HG02610 (cell line): ENCODE data around the gene DECR2.

ENCODE experiments used
- ATAC-seq: cut with Tn5 transposase; IDR thresholded peaks from one replicate; pipeline ENCODE4 v1.9.1; 2021; ENCODE audit warnings: mild to moderate bottlenecking, moderate library complexity; ENCODE audit not compliant: unreplicated experiment

Gene DECR2

GRCh38 chr16:440627-441026, 38.9 kb downstream of the DECR2 start:
- ATAC-seq: no peak

DNA sequence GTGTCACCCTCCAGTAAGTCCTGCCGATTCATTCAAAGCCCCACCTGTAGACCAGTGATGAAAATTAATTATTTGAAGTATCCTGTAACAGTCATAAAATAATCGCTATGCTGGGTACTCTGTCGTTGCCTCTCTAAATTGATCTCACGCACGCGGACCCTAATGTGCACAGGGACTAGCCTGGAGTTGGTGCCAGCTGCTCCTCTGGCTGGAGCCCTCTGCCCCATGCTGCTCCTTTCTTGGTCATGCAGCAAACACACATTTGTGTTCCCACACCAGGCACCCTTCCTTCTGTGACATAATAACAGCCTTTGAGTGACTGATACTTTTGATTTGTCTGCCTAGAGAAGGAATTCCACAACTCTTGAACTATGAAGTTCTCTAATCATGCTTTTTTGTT, 39.8 kb downstream of the DECR2 start:
- ATAC-seq: no peak

DNA sequence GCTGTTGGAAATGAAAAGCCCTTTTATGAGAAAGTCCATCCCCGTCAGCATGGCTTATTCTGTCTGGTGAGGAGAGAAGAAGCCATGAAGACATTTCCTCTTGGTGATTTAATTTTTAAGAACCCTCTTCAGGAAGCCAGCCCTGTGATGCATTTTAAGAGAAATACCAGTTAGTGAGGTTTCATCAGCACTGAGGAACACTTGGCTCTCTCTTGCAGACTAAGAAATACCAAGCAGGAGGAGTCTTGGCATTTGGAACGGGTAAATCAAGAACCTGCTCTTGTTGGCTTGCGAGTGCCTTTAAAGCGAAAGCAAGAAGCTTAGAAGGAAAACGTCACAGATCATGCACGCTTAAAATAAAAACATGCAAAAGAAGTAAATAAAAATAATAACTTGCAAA, 41.3 kb downstream of the DECR2 start:
- no peak for ATAC-seq

DNA sequence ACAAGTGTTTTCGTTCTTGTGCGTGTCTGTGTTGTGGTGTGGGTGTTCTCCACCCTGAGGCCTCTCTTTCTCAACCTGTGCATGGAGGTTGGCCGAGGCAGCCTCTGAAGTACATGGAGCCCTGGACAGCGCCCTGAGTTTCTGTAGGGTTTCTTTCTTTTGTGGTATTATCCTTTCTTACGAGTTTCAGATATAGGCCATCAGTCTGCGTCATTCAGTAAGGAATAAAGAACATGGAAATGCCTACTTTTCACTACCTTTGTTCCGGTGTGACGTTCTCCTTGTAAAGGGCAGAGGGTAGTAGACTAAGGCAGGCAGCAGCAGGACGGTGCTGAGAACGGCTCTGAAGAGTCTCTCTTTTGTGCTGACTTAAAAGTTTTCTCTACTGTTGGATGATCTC, 42.3 kb downstream of the DECR2 start:
- ATAC-seq: no peak

- ATAC-seq: no peak
Observed at GRCh38 chr16:445566-445965, 43.9 kb downstream of the DECR2 start.

DNA sequence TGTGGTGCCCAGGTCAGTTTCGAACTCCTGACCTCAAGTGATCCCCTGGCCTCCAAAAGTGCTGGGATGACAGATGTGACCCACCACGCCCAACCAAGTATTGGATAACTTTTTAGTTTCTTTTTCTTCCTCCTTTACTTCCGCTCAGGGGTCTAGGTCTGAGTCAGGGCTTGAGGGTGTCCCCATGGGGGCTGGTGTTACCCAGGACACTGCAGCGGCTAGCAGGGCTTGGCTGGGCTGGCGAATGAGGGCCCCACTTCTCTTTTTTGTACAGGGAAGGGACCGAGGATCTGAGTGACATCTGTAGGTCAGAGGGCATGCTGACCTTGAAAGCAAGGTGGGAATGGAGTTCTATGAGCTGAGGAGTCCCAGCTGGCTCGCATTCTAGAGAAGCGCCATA, 48.7 kb downstream of the DECR2 start:
- ATAC-seq: no peak

DNA sequence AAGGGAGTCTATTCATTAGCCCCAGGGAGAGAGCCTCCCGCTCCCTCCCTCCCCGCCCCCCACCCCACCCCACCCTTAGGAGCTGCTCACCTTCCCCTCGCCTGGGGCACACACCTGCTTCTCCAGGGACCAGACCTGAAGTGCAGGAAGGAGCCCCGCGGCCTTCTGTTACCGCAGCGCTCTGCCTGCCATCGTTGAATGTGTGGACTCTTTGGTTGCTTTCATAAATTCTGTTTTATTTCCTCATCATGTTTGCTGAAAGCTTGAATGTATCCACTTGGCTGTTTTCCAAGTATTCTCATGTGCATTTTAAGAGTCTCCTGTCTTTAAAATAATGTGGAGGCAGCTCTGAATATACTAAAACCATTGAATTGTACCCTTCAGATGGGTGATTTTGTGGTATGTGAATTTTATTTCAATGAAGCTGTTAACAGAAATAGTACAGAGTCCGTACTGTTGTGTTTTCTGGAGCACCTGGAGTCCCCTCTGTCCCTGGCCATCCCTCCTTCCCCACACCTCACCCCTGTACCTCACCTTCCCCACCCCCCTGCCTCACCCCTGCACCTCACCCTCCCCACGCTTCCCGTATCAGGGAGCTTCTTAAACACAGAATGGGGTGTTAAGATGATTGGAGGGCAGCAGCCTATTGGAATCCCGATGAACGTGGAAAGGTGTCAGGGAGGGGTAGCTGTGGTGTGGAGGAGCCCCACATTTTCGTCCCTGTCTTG, 49.3 kb downstream of the DECR2 start:
- ATAC-seq: no peak

DNA sequence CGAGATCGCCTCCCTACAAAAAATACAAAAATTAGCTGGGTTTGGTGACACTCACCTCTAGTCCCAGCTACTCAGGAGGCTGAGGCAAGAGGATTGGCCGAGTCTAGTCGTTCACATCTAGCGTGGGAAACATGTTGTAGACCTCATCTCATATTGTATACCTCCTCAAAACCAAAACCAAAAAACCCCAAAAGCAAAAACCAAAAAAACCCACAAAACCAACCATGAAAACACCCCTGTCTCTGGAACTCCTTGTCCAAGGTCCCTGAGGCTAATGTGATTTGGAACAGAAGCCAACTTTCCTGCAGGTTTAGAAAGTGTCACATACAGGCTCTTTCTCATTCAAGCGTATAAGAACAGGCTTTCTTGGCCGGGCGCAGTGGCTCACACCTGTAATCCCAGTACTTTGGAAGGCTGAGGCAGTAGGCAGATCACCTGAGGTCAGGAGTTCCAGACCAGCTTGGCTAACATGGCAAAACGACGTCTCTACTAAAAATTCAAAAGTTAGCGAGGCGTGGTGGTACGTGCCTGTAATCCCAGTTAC, 52.8 kb downstream of the DECR2 start:
- no peak for ATAC-seq

GRCh38 chr16:455453-455852, 53.8 kb downstream of the DECR2 start:
- ATAC-seq: no peak

- ATAC-seq: no peak
Observed at GRCh38 chr16:456891-457483, 55.3 kb downstream of the DECR2 start.

DNA sequence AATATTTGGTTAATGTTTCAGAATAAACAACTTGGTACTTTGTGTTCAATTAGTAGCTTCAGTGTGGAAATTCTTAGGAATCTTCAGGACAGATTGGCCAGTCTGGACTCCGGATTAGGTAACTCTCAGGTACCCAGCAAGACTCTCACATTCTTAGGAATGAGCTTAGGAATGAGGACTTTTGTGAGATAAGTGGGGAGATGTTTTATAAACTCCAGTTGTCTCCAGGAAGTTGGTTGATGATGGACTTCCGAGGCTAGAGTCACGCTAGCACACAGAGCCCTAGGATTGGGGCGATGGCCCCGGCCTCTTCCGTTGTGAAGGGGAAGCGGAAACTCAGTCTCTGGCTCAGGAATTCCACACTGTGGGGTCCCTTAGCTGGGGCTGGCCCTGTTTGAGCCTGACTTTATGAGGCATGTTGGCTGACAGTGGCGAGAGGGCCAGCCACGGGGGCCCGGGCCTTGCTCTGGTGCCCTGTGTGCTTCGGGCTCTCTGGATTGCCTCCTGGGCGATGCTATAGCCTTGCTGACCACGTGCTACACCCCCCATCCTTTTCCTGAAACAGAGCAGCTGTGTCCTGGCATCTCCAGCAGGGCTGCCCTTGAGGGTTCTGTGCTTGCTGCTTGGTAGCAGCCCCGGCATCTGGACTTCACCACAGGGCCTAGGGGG, 56.2 kb downstream of the DECR2 start:
- ATAC-seq: no peak

DNA sequence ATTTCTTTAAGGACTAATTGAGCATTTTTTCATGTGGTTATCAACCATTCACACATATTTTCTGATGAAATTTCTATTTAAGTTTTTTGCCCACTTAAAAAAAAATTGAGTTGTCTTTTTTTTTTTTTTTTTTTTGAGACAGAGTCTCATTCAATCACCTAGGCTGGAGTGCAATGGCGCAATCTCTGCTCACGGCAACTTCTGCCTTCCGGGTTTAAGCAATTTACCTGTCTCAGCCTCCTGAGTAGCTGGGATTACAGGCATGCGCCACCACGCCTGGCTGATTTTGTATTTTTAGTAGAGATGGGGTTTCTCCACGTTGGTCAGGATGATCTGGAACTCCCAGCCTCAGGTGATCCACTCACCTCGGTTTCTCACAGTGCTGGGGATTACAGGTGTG, 58.1 kb downstream of the DECR2 start:
- ATAC-seq: no peak

DNA sequence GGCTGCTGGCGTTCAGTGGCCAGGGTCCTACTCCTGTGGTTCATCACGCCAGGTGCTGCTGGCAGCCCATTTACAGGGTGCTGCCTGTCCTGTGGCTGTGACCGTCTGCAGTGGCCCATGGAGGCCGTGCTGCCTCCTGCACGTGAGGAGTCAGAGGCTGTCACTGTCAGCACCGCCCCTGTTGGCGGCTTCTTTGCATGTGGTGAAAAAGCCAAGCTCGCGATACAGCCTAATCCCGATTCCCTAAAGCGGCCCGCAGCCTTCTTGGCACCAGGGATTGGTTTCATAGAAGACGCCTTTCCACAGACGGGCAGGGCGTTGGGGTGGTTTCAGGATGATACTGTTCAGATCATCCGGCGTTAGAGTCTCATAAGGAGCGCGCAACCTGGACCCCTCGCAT, 59.1 kb downstream of the DECR2 start:
- ATAC-seq: no peak
